HCT116 (cell line): ENCODE results near the gene GRM1.

ENCODE experiments used
- CEBPB ChIP-seq: IDR thresholded peaks from 2 replicates; pipeline ENCODE4 v1.6.1; 2012; ENCODE audit warnings: low read depth
- CTCF ChIP-seq, 3 experiments: fragments of 200-600 bp in 1 of 3; sonication (generic) in 1 of 3; IDR thresholded peaks in 2 of 3; conservative IDR thresholded peaks in 1 of 3; 2 replicates each; pipeline ENCODE4 v1.5.1; 2012 to 2017; ENCODE audit warnings: low read depth in 2 of 3, low read length in 2 of 3, antibody characterized with exemption in 1 of 3, borderline replicate concordance in 1 of 3, control low read depth in 1 of 3, mild to moderate bottlenecking in 1 of 3, mixed read lengths in 1 of 3, mixed run types in 1 of 3, moderate library complexity in 1 of 3; ENCODE audit not compliant: insufficient read depth in 1 of 3
- FOSL1 ChIP-seq: IDR thresholded peaks from 2 replicates; pipeline ENCODE4 v1.6.1; 2012; ENCODE audit warnings: low read depth
- MAX ChIP-seq: IDR thresholded peaks from 2 replicates; pipeline ENCODE4 v1.6.1; 2012
- POLR2A ChIP-seq: IDR thresholded peaks from 2 replicates; pipeline ENCODE4 v1.7.0; 2011; ENCODE audit warnings: borderline replicate concordance; ENCODE audit not compliant: insufficient read depth, insufficient read length; ENCODE audit errors: extremely low read depth
- POLR2AphosphoS5 ChIP-seq: IDR thresholded peaks from 2 replicates; pipeline ENCODE4 v1.6.1; 2011; ENCODE audit warnings: mild to moderate bottlenecking, low read depth, low read length, moderate library complexity
- RAD21 ChIP-seq: IDR thresholded peaks from 2 replicates; pipeline ENCODE4 v1.6.1; 2012; ENCODE audit warnings: low read depth, mild to moderate bottlenecking
- SRF ChIP-seq: IDR thresholded peaks from 2 replicates; pipeline ENCODE4 v1.6.1; 2012; ENCODE audit warnings: low read depth
- ZBTB33 ChIP-seq: IDR thresholded peaks from 2 replicates; pipeline ENCODE4 v1.6.1; 2011; ENCODE audit warnings: mild to moderate bottlenecking, low read length, moderate library complexity; ENCODE audit not compliant: insufficient replicate concordance; ENCODE audit errors: extremely low read depth

GRCh38 chr6:146286961-146287360, 258.1 kb downstream of the GRM1 start:
- TF ChIP-seq POLR2AphosphoS5 (no peak), MAX (no peak), CTCF (IDR thresholded peaks at IDR 0.05 in 2 of 3, conservative IDR thresholded peaks at IDR 0.05 in 1 of 3; ENCODE audit: borderline replicate concordance in 1 of 3, insufficient read depth in 1 of 3, low read depth in 2 of 3, low read length in 2 of 3) (no peak), RAD21 (no peak), CEBPB (no peak), POLR2A (no peak), SRF (no peak), ZBTB33 (no peak), FOSL1 (no peak)
